Ishikawa (cell line): ENCODE measurements around the gene SLC12A5.

Experiments used
- CEBPB ChIP-seq: IDR thresholded peaks from 2 replicates; pipeline ENCODE4 v1.6.1; 2012
- CREB1 ChIP-seq: IDR thresholded peaks from 2 replicates; pipeline ENCODE4 v1.6.1; 2012; ENCODE audit warnings: low read depth
- EGR1 ChIP-seq: IDR thresholded peaks from 2 replicates; pipeline ENCODE4 v1.6.1; 2012
- EP300 ChIP-seq: IDR thresholded peaks from 2 replicates; pipeline ENCODE4 v1.6.1; 2012; ENCODE audit warnings: borderline replicate concordance
- FOXM1 ChIP-seq: IDR thresholded peaks from 2 replicates; pipeline ENCODE4 v1.6.1; 2012; ENCODE audit warnings: low read depth, borderline replicate concordance
- MAX ChIP-seq: IDR thresholded peaks from 2 replicates; pipeline ENCODE4 v1.6.1; 2012
- NFIC ChIP-seq: IDR thresholded peaks from 2 replicates; pipeline ENCODE4 v1.6.1; 2012
- RAD21 ChIP-seq: IDR thresholded peaks from 2 replicates; pipeline ENCODE4 v1.6.1; 2012; ENCODE audit warnings: low read depth
- REST ChIP-seq: IDR thresholded peaks from 2 replicates; pipeline ENCODE4 v1.6.1; 2012; ENCODE audit warnings: low read depth, mild to moderate bottlenecking
- TAF1 ChIP-seq: IDR thresholded peaks from 2 replicates; pipeline ENCODE4 v1.6.1; 2012; ENCODE audit warnings: low read depth, mild to moderate bottlenecking
- TCF12 ChIP-seq: IDR thresholded peaks from 2 replicates; pipeline ENCODE4 v1.6.1; 2012; ENCODE audit warnings: low read depth
- TEAD4 ChIP-seq: IDR thresholded peaks from 2 replicates; pipeline ENCODE4 v1.6.1; 2012
- USF1 ChIP-seq: IDR thresholded peaks from 2 replicates; pipeline ENCODE4 v1.6.1; 2012
- YY1 ChIP-seq: IDR thresholded peaks from 2 replicates; pipeline ENCODE4 v1.6.1; 2012; ENCODE audit warnings: low read depth
- ZBTB7A ChIP-seq: IDR thresholded peaks from 2 replicates; pipeline ENCODE4 v1.6.1; 2012; ENCODE audit warnings: low read depth

The SLC12A5 gene

GRCh38 chr20:46000262-46000996 is 28.6 kb upstream of the SLC12A5 start:
- TF ChIP-seq EP300 (no peak), REST (no peak), YY1 (no peak)

- no peak for TF ChIP-seq NFIC
- TF ChIP-seq CEBPB = no peak
- TF ChIP-seq EGR1 = no peak
- no peak for TF ChIP-seq FOXM1
- no peak for TF ChIP-seq CREB1
- no peak for TF ChIP-seq MAX
- no peak for TF ChIP-seq YY1
- TF ChIP-seq REST = no peak
- no peak for TF ChIP-seq USF1
- no peak for TF ChIP-seq TEAD4
- no peak for TF ChIP-seq RAD21
- TF ChIP-seq ZBTB7A = no peak
- no peak for TF ChIP-seq TAF1
- no peak for TF ChIP-seq TCF12
- no peak for TF ChIP-seq EP300
These were observed 27.5 kb upstream of the SLC12A5 start for GRCh38 chr20:46001498-46001897.

- TF ChIP-seq EP300 = no peak
- no peak for TF ChIP-seq MAX
- no peak for TF ChIP-seq USF1
- no peak for TF ChIP-seq CEBPB
- no peak for TF ChIP-seq REST
- no peak for TF ChIP-seq FOXM1
- no peak for TF ChIP-seq YY1
- no peak for TF ChIP-seq RAD21
- TF ChIP-seq ZBTB7A = no peak
- TF ChIP-seq NFIC = no peak
- no peak for TF ChIP-seq TCF12
- no peak for TF ChIP-seq TAF1
- no peak for TF ChIP-seq CREB1
- TF ChIP-seq TEAD4 = no peak
- TF ChIP-seq EGR1 = no peak
These were observed 27.0 kb upstream of the SLC12A5 start for GRCh38 chr20:46002008-46002407.

GRCh38 chr20:46004187-46004586 is 24.8 kb upstream of the SLC12A5 start:
- TF ChIP-seq CREB1 (no peak), TAF1 (no peak), NFIC (no peak), MAX (no peak), USF1 (no peak), FOXM1 (no peak), REST (no peak), TCF12 (no peak), EGR1 (no peak), YY1 (no peak), RAD21 (no peak), CEBPB (no peak), TEAD4 (no peak)
